Mononuclear cell (primary cell): ENCODE measurements around the gene YIPF6. TPM values are rescaled to one million over a fixed set of nuclear protein-coding genes. Genes with fewer than 3 reads are reported as not detected.
"Not testable (repeated sequence)": the region's sequence is repeated elsewhere in the genome, so short reads cannot be mapped to it uniquely, and the experiment has no call there.

ENCODE experiments used
- H3K27me3 ChIP-seq: 2 replicates; pipeline ENCODE4 v1.6.0; 2011; ENCODE audit warnings: low read length, control low read depth; ENCODE audit not compliant: insufficient read depth
- H3K4me1 ChIP-seq: 2 replicates; pipeline ENCODE4 v1.5.1; 2011; ENCODE audit warnings: mild to moderate bottlenecking, low read length, control low read depth; ENCODE audit not compliant: insufficient read depth
- H3K4me3 ChIP-seq: 2 replicates; pipeline ENCODE4 v1.5.1; 2011; ENCODE audit warnings: mild to moderate bottlenecking, low read length, moderate library complexity
- H3K9me3 ChIP-seq: 2 replicates; pipeline ENCODE4 v1.5.1; 2011; ENCODE audit warnings: low read depth, mild to moderate bottlenecking, control low read depth, low read length
- total RNA-seq: library from RNA; depleted of rRNA; stranded (reverse); fragments of >200 nt; gene quantifications from one replicate; pipeline ENCODE4 v1.2.3, GENCODE V29; 2012

YIPF6 gene, protein sequence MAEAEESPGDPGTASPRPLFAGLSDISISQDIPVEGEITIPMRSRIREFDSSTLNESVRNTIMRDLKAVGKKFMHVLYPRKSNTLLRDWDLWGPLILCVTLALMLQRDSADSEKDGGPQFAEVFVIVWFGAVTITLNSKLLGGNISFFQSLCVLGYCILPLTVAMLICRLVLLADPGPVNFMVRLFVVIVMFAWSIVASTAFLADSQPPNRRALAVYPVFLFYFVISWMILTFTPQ
- total RNA-seq = 8.5 TPM

DNA sequence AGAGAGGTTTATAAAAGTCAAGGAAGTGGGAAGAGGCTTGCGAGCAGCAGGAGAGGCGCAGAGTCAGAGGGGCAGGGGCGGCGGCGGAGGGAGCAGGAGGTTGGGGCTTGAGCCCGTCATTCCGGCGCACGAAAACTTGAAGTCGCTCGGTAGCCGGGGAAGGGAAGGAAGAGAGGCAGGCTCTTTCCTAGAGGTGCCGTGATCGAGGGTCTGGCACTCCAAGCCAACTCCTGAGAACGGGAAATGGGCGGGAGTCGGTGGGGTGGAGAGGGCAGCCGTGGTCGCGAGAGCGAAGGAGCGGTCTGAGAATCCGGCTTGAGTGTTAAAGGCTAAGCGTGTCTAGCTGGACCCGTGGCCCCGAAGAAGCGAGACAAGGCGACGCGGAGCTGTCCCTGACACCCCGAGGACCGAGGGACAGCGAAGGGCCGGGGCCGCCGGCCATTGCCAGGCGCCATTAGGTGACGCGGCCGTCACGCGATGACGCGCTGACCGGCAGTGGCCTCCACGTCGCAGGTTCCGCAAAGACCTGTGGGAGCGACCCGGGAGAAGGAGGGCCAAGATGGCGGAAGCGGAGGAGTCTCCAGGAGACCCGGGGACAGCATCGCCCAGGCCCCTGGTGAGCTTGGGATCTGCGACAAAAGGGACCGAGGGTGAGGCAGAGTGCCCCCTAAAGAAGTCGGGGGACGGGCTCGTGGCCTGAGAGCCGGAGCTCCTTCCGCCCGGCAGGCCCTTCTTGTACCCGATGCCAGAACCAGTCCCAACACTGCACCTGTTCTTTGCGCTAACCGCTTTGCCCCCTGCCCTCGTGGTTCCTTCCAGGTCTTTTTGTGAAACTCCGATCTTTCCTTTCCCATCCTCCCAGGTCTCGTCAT lies at the start of gene YIPF6:
YIPF6 (plus strand) TSS at position 544 of the 872 bp plus-strand sequence; CDS start at position 560, 16 bp downstream.
- Histone ChIP-seq H3K4me1 (peaks cover 14% of the 10 kb centered on the region), H3K9me3 (no peaks in the 10 kb centered on the region), H3K27me3 (no peaks in the 10 kb centered on the region), H3K4me3 (peak within 1 kb of the TSS; percentile 79)

DNA sequence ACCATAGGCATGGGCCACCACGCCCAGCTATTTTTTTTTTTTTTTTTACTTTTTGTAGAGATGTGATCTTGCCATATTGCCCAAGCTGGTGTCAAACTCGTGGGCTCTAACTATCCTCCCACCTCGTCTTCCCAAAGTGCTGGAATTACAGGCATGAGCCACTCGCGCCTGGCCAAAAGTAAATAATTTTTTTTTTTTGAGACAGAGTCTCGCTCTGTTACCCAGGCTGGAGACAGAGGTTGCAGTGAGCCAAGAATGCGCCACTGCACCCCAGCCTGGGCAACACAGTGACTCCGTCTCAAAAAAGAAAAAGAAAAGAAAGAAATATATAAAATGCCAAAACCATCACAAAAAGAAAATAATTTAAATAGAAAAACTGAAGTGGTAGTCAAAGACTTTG lies 47.1 kb upstream of the YIPF6 start:
- Histone ChIP-seq H3K27me3 (no peaks in the 10 kb centered on the region), H3K9me3 (no peaks in the 10 kb centered on the region), H3K4me3 (no peak overlapping the region), H3K4me1 (no peaks in the 10 kb centered on the region)

DNA sequence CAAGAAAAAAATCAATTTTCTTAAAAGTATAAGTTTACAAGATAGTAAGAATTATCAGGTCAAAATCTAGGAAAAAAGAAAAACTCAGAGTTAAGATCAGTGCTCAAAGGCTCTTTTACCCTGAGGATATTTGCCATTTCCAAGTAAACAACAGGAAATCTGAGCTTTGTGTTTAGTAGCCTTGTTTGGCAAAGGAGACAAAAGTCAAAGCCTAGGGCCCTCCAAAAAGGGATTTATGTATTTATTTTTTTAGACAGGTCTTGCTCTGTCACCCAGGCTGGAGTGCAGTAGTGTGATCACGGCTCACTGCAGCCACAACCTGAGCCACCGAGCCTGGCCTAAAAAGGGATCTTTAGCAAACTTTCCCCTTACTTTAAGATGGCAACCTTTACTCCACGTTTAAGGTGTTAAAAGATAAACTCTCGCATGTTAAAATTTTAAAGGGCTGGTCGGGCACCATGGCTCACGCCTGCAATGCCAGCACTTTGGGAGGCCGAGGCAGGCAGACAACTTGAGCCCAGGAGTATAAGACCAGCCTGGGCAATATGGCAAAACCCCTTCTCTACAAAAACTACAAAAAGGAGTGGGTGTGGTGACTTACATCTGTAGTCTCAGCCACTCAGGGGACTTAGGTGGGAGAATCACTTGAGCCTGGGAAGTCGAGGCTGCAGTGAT lies 44.2 kb upstream of the YIPF6 start:
- Histone ChIP-seq H3K27me3 (no peaks in the 10 kb centered on the region), H3K9me3 (no peaks in the 10 kb centered on the region), H3K4me1 (no peaks in the 10 kb centered on the region), H3K4me3 (no peak overlapping the region)

- no peaks in the 10 kb centered on the region for H3K27me3 ChIP-seq
- H3K4me3 ChIP-seq = no peak overlapping the region
- H3K4me1 ChIP-seq = no peaks in the 10 kb centered on the region
- H3K9me3 ChIP-seq = no peaks in the 10 kb centered on the region
Measured at GRCh38 chrX:68455151-68455510, 43.7 kb upstream of the YIPF6 start.

DNA sequence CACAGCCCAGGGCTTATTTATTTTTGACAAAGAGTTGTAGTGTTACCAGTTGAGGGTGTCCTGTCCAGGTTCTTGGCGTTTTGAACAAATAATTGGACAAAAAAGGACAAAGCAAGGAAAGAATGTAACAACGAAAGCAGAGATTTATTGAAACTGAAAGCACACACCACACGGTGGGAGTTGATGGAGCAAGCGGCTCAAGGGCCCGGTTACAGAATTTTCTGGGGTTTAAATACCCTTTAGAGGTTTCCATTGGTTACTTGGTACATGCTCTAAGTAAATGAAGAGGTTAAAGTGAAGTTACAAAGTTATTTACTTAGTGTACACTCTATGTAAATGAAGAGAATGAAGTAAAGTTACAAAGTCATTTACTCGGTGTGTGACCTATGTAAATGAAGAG lies 37.8 kb upstream of the YIPF6 start:
- no peaks in the 10 kb centered on the region for H3K27me3 ChIP-seq
- no peak overlapping the region for H3K4me3 ChIP-seq
- no peaks in the 10 kb centered on the region for H3K4me1 ChIP-seq
- no peaks in the 10 kb centered on the region for H3K9me3 ChIP-seq

- H3K4me1 ChIP-seq = no peaks in the 10 kb centered on the region
- no peaks in the 10 kb centered on the region for H3K9me3 ChIP-seq
- no peak overlapping the region for H3K4me3 ChIP-seq
- no peaks in the 10 kb centered on the region for H3K27me3 ChIP-seq
Measured at GRCh38 chrX:68461576-68461975, 37.3 kb upstream of the YIPF6 start.

DNA sequence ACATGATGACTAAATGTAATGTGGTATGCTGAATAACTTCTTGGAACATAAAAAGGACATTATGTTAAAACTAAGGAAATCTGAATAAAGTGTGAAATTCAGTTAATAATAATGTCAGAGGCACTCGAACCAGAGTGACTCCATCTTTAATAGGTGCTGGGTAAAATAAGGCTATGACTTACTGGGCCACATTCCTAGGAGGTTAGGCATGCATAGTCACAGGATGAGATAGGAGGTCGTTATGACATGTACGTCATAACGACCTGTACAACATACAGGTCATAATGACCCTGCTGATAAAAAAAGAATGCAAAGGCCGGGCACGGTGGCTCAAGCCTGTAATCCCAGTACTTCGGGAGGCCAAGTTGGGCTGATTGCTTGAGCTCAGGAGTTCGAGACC lies 36.7 kb upstream of the YIPF6 start:
- H3K4me3 ChIP-seq = no peak overlapping the region
- no peaks in the 10 kb centered on the region for H3K9me3 ChIP-seq

DNA sequence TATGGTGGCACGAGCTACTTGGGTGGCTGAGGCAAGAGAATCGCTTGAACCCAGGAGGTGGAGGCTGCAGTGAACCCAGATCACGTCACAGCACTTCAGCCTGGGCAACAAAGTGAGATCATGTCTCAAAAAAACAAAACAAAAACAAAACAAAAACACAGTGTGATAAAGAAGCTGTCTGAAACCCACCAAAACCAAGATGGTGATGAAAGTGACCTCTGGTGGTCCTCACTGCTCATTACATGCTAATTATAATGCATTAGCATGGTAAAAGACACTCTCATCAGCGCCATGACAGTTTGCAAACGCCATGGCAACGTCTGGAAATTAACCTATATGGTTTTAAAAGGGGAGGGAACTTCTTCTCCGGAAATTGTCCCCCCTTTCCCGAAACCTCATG lies 36.2 kb upstream of the YIPF6 start:
- H3K27me3 ChIP-seq = no peaks in the 10 kb centered on the region
- no peaks in the 10 kb centered on the region for H3K4me1 ChIP-seq
- H3K4me3 ChIP-seq = no peak overlapping the region
- no peaks in the 10 kb centered on the region for H3K9me3 ChIP-seq

More for the DNA sequence above, 36.7 kb upstream of the YIPF6 start:
- Histone ChIP-seq H3K4me1 (no peaks in the 10 kb centered on the region), H3K27me3 (no peaks in the 10 kb centered on the region)

DNA sequence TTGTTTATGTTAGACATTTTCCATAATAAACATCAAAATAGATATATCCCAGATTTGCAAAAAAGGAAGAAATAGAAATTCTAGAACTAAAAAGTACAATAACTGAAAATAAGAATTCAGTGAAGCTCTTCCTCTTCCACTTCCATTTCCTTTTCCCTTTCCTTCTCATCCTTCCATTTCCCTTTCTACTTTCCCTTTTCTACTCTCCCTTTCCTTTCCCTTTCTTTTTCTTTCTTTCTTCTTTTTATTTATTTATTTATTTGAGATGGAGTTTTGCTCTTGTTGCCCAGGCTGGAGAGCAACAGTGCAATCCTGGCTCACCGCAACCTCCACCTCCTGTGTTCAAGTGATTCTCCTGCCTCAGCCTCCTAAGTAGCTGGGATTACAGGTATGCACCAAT lies 35.0 kb upstream of the YIPF6 start:
- Histone ChIP-seq H3K27me3 (no peaks in the 10 kb centered on the region), H3K9me3 (no peaks in the 10 kb centered on the region)

GRCh38 chrX:68464796-68465195 lies 34.1 kb upstream of the YIPF6 start:
- H3K9me3 ChIP-seq = no peaks in the 10 kb centered on the region
- H3K4me1 ChIP-seq = no peaks in the 10 kb centered on the region
- H3K27me3 ChIP-seq = no peaks in the 10 kb centered on the region
- no peak overlapping the region for H3K4me3 ChIP-seq

More for the DNA sequence above, 35.0 kb upstream of the YIPF6 start:
- Histone ChIP-seq H3K4me3 (no peak overlapping the region), H3K4me1 (no peaks in the 10 kb centered on the region)

GRCh38 chrX:68480969-68481368 lies 17.9 kb upstream of the YIPF6 start:
- no peaks in the 10 kb centered on the region for H3K9me3 ChIP-seq
- no peak overlapping the region for H3K4me3 ChIP-seq
- H3K27me3 ChIP-seq = no peaks in the 10 kb centered on the region
- H3K4me1 ChIP-seq = no peaks in the 10 kb centered on the region

DNA sequence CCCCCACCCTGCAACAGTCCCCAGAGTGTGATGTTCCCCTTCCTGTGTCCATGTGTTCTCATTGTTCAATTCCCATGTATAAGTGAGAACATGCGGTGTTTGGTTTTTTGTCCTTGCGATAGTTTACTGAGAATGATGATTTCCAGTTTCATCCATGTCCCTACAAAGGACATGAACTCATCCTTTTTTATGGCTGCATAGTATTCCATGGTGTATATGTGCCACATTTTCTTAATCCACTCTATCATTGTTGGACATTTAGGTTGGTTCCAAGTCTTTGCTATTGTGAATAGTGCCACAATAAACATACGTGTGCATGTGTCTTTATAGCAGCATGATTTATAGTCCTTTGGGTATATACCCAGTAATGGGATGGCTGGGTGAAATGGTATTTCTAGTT lies 12.7 kb upstream of the YIPF6 start:
- not testable (repeated sequence) for H3K27me3 ChIP-seq, H3K4me1 ChIP-seq, H3K4me3 ChIP-seq, H3K9me3 ChIP-seq

DNA sequence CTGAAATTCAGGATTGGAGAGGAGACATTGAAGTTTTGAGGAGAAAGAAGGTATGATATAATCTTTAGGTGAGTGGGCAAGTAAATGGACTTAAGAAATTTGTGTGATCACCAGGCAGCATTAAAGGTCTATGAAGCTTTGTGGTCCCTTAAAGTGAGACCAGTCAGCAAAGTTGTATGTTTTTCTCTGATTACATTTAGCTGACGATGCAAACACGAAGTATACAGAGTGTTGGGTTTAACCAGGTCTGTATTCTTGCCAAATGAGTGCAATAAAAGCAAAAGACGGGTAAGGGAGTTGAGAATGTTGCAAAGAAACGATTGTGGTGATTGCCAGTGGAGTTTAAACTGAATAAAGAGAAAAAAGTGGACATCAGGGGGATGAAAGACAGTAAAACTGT lies 11.6 kb upstream of the YIPF6 start:
- no peaks in the 10 kb centered on the region for H3K4me1 ChIP-seq
- H3K4me3 ChIP-seq = no peak overlapping the region
- no peaks in the 10 kb centered on the region for H3K9me3 ChIP-seq
- H3K27me3 ChIP-seq = no peaks in the 10 kb centered on the region

DNA sequence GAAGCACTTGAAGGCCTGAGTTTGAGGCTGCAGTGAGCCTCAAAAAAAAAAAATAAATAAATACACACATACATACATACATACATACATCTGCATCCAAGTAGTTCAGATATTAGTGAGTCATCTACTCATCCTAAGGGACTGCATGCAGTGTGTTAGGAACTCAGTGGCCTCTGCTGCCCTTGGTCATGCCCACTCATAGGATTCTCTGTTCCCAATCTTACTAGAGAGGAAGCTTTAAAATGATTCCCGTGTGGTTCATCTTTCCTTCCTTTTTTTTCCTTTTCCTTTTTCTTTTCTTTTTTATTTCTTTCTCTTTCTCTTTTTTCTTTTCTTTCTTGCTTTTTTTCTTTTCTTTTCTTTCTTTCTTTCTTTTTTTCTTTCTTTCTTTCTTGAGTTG lies 10.9 kb upstream of the YIPF6 start:
- Histone ChIP-seq H3K27me3 (no peaks in the 10 kb centered on the region), H3K4me3 (no peak overlapping the region), H3K4me1 (no peaks in the 10 kb centered on the region), H3K9me3 (no peaks in the 10 kb centered on the region)

DNA sequence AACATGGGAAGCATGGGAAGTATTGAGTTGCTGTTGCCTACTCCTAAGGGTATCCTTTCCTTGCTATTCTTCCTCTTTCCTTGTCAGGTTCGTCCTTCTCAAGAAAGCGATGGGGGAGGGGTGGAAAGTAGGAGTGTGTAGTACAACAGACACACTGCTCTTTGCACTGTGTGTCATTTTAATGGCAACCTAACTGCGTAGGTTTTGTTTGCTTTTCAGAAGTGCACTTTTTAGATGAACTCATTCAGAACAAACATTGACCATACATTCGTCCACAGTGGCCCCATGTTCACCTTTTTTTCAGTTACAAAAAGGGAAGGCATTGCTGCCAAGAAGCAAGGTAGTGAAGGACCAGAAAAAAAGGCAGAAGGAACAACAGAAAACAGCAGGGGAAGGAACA lies 10.2 kb upstream of the YIPF6 start:
- Histone ChIP-seq H3K9me3 (no peaks in the 10 kb centered on the region), H3K27me3 (no peaks in the 10 kb centered on the region), H3K4me1 (no peaks in the 10 kb centered on the region), H3K4me3 (no peak overlapping the region)
